K562 (cell line): ENCODE measurements around the gene SPCS3. TPM values are rescaled to one million over a fixed set of nuclear protein-coding genes. Genes with fewer than 3 reads are reported as not detected.
A peak's percentile ranks its signal among the peaks of the same experiment; 100 is the strongest.

Source experiments
- ATAC-seq: fragments of 200-7000 bp; cut with Tn5 transposase; 3 replicates; pipeline ENCODE4 v1.9.1; 2020; ENCODE audit warnings: moderate library complexity
- BruUV-seq: library from RNA; stranded (reverse); fragments of 400-500 nt; replicated peaks from 2 replicates; lab custom pipeline; 2021; lab: Mats Ljungman, UMichigan
- CTCF ChIA-PET: fragments of 300-600 bp; formaldehyde crosslinking; extraction: SDS; loops from one replicate; lab custom pipeline; 2021; ENCODE audit warnings: low intra/inter-chr PET ratio; lab: Yijun Ruan, JAX
- POLR2A ChIA-PET: fragments of 300-600, 350-650 bp; sonication (Branson Sonifier 250); formaldehyde crosslinking; extraction: SDS; loops from one replicate; lab custom pipeline; 2021; ENCODE audit warnings: antibody characterized with exemption, inconsistent platforms; lab: Yijun Ruan, JAX
- DNase-seq, 4 experiments: peaks; one replicate each; pipeline versions ENCODE4 v3.0.0 to v3.0.0-alpha.2; 2011 to 2018; ENCODE audit warnings: low spot score in 3 of 4, mixed read lengths in 3 of 4; ENCODE audit errors: extremely low read depth in 1 of 4
- FAIRE-seq: peaks from 2 replicates; lab custom pipeline; 2011; peaks lifted over from hg19 to GRCh38; lab: Jason Lieb, UNC
- H2AFZ ChIP-seq: 2 replicates; pipeline ENCODE4 v1.6.0; 2011; ENCODE audit warnings: low read depth, low read length, control low read depth, inconsistent platforms
- H3K27ac ChIP-seq: fragments of 200-600 bp; 3 replicates; pipeline ENCODE4 v1.8.0; 2011; ENCODE audit warnings: low read depth, mild to moderate bottlenecking, control low read depth, inconsistent platforms, low read length, moderate library complexity, mixed read lengths; ENCODE audit errors: extremely low read depth
- H3K27me3 ChIP-seq, 2 experiments: fragments of 300-600 bp in 1 of 2; 2 replicates in 1 of 2; 3 replicates in 1 of 2; pipeline versions ENCODE4 v1.6.0 to v1.8.0; 2011; ENCODE audit warnings: inconsistent platforms in 2 of 2, low read length in 2 of 2, mild to moderate bottlenecking in 1 of 2, mixed read lengths in 1 of 2, moderate library complexity in 1 of 2; ENCODE audit not compliant: control insufficient read depth in 2 of 2, insufficient read depth in 2 of 2
- H3K36me3 ChIP-seq: fragments of 300-600 bp; 3 replicates; pipeline ENCODE4 v1.8.0; 2011; ENCODE audit warnings: mild to moderate bottlenecking, low read length, inconsistent platforms; ENCODE audit not compliant: control insufficient read depth, insufficient read depth
- H3K4me1 ChIP-seq, 2 experiments: fragments of 200-600 bp in 1 of 2; replicated peaks in 1 of 2; 2 replicates in 1 of 2; 3 replicates in 1 of 2; pipeline versions ENCODE4 v1.5.1 to v1.8.0; 2011; ENCODE audit warnings: inconsistent platforms in 2 of 2, low read length in 2 of 2, mild to moderate bottlenecking in 1 of 2, mixed read lengths in 1 of 2, moderate library complexity in 1 of 2; ENCODE audit not compliant: control insufficient read depth in 2 of 2, insufficient read depth in 2 of 2
- H3K4me2 ChIP-seq: 2 replicates; pipeline ENCODE4 v1.6.1; 2011; ENCODE audit warnings: low read length, control low read depth, inconsistent platforms, mixed read lengths; ENCODE audit not compliant: insufficient read depth
- H3K4me3 ChIP-seq: fragments of 200-600 bp; sonication (generic), shearing (Covaris generic); 2 replicates; pipeline ENCODE4 v1.5.1; 2016; ENCODE audit warnings: control low read depth, inconsistent platforms
- H3K79me2 ChIP-seq: fragments of 200-600 bp; 3 replicates; pipeline ENCODE4 v1.8.0; 2011; ENCODE audit warnings: low read length, inconsistent platforms; ENCODE audit not compliant: control insufficient read depth, insufficient read depth
- H3K9ac ChIP-seq, 2 experiments: 2 replicates each; pipeline versions ENCODE4 v1.6.0 to v1.6.1; 2011; ENCODE audit warnings: low read depth in 2 of 2, low read length in 2 of 2, control low read depth in 1 of 2, inconsistent platforms in 1 of 2, mild to moderate bottlenecking in 1 of 2, mixed read lengths in 1 of 2; ENCODE audit not compliant: insufficient read depth in 1 of 2
- H3K9me1 ChIP-seq: one replicate; pipeline ENCODE4 v1.6.0; 2011; ENCODE audit warnings: inconsistent platforms, mild to moderate bottlenecking, low read length, moderate library complexity; ENCODE audit not compliant: control insufficient read depth, insufficient read depth
- H3K9me3 ChIP-seq: replicated peaks from 2 replicates; pipeline ENCODE4 v1.5.1; 2011; ENCODE audit warnings: low read depth, low read length, inconsistent platforms; ENCODE audit not compliant: control insufficient read depth, insufficient read depth
- H4K20me1 ChIP-seq: replicated peaks from 2 replicates; pipeline ENCODE4 v1.6.1; 2011; ENCODE audit warnings: low read length, inconsistent platforms, mixed read lengths; ENCODE audit not compliant: control insufficient read depth, insufficient read depth
- ATF3 ChIP-seq, 2 experiments: fragments of 450-650 bp in 1 of 2; sonication (generic) in 1 of 2; formaldehyde crosslinking in 1 of 2; IDR thresholded peaks in 1 of 2; conservative IDR thresholded peaks in 1 of 2; 2 replicates each; pipeline versions ENCODE4 v1.6.1 to v1.8.1; 2016 to 2023; ENCODE audit warnings: mild to moderate bottlenecking in 2 of 2, moderate library complexity in 2 of 2, inconsistent platforms in 1 of 2, missing genetic modification reagents in 1 of 2
- C11orf30 ChIP-seq: fragments of 450-650 bp; IDR thresholded peaks from 2 replicates; pipeline ENCODE4 v1.6.1; 2016; ENCODE audit warnings: low read depth, mild to moderate bottlenecking
- CEBPG ChIP-seq, 3 experiments: fragments of 200-800 bp in 1 of 3; sonication (Bioruptor generic) in 1 of 3; sonication (generic) in 1 of 3; formaldehyde crosslinking in 1 of 3; IDR thresholded peaks in 2 of 3; conservative IDR thresholded peaks in 1 of 3; 2 replicates each; pipeline versions ENCODE4 v1.6.1 to v1.8.0; 2016 to 2022; ENCODE audit warnings: missing compliant biosample characterization in 2 of 3, missing genetic modification characterization in 2 of 3, mild to moderate bottlenecking in 1 of 3, missing genetic modification reagents in 1 of 3
- DDX20 ChIP-seq: fragments of 450-650 bp; IDR thresholded peaks from 2 replicates; pipeline ENCODE4 v1.6.1; 2016; ENCODE audit warnings: missing genetic modification characterization, low read depth, mild to moderate bottlenecking, missing compliant biosample characterization, moderate library complexity
- FOSL1 ChIP-seq: fragments of 200-800 bp; sonication (Bioruptor generic); conservative IDR thresholded peaks from 2 replicates; pipeline ENCODE4 v1.6.1; 2016; ENCODE audit warnings: missing genetic modification characterization, missing compliant biosample characterization
- FOXK1 ChIP-seq: sonication (generic); formaldehyde crosslinking; IDR thresholded peaks from 2 replicates; pipeline ENCODE4 v1.8.0; 2022; ENCODE audit warnings: missing genetic modification reagents, mild to moderate bottlenecking, borderline replicate concordance
- JUND ChIP-seq, 2 experiments: IDR thresholded peaks; 2 replicates in 1 of 2; 3 replicates in 1 of 2; pipeline ENCODE4 v1.6.1; 2011; ENCODE audit warnings: borderline replicate concordance in 2 of 2, low read depth in 2 of 2, low read length in 2 of 2, improper control_type of control experiment in 1 of 2, missing biosample characterization in 1 of 2, missing genetic modification characterization in 1 of 2, missing genetic modification reagents in 1 of 2
- MAFF ChIP-seq: IDR thresholded peaks from 2 replicates; pipeline ENCODE4 v1.6.1; 2012; ENCODE audit warnings: low read length, improper control_type of control experiment
- MAFG ChIP-seq: fragments of 450-650 bp; conservative IDR thresholded peaks from 2 replicates; pipeline ENCODE4 v1.6.1; 2016; ENCODE audit warnings: missing genetic modification characterization, missing compliant biosample characterization
- MEIS2 ChIP-seq: fragments of 450-650 bp; IDR thresholded peaks from 2 replicates; pipeline ENCODE4 v1.6.1; 2014; ENCODE audit warnings: mild to moderate bottlenecking; ENCODE audit not compliant: partially characterized antibody
- PURB ChIP-seq: sonication (generic); formaldehyde crosslinking; IDR thresholded peaks from 2 replicates; pipeline ENCODE4 v1.9.0; 2021; ENCODE audit warnings: low read depth, mild to moderate bottlenecking, missing genetic modification reagents
- ZNF316 ChIP-seq: fragments of 450-650 bp; IDR thresholded peaks from 2 replicates; pipeline ENCODE4 v1.6.1; 2016
- WGBS: fragments of 100-300 bp; shearing (Covaris generic); methylation state at CpG from one replicate; pipeline ENCODE4 v1.1.6; 2016; ENCODE audit warnings: low coverage, mixed read lengths; ENCODE audit not compliant: insufficient coverage; ENCODE audit errors: missing lambda C conversion rate; 5-methylcytosine and 5-hydroxymethylcytosine counted together
- in situ Hi-C: fragments of 300-500 bp; cut with MboI; formaldehyde crosslinking; loops from 4 replicates; pipeline ENCODE4 v1.15.0; 2018; ENCODE audit warnings: inconsistent platforms, mixed read lengths
- intact Hi-C: fragments of 100-400 bp; cut with micrococcal nuclease; formaldehyde crosslinking; loops from 2 replicates; pipeline ENCODE4 v1.14.2; 2022
- polyA plus RNA-seq, 8 experiments: library from polyadenylated mRNA; depleted of rRNA in 4 of 8; stranded (reverse) in 5 of 8; unstranded in 3 of 8; fragments of >200 nt; fragmentation: Nextera tagmentation in 2 of 8; fragmentation: Illumina TruSeq in 1 of 8; extraction: Ambion mirVana in 2 of 8; extraction: Trizol in 1 of 8; gene quantifications; 2 replicates each; pipeline versions ENCODE4 v1.2.1 to v1.2.3, GENCODE V29; 2011 to 2014; ENCODE audit warnings: inconsistent platforms in 1 of 8, missing spikeins in 1 of 8
- total RNA-seq, 7 experiments: library from RNA; depleted of rRNA in 6 of 7; stranded (reverse); fragments of >200 nt in 6 of 7; fragmentation: Illumina TruSeq in 2 of 7; extraction: Trizol in 2 of 7; gene quantifications; 2 replicates each; pipeline versions ENCODE4 v1.2.1 to v1.2.3, GENCODE V29; 2011 to 2021; ENCODE audit warnings: low replicate concordance in 1 of 7

Gene SPCS3
- total and polyA plus RNA-seq, 9 of the 15 experiments (the other 6 are each of a cell fraction or from before 2014, with no cell fraction given), result 64.6 to 196 (median 85.4) TPM

DNA sequence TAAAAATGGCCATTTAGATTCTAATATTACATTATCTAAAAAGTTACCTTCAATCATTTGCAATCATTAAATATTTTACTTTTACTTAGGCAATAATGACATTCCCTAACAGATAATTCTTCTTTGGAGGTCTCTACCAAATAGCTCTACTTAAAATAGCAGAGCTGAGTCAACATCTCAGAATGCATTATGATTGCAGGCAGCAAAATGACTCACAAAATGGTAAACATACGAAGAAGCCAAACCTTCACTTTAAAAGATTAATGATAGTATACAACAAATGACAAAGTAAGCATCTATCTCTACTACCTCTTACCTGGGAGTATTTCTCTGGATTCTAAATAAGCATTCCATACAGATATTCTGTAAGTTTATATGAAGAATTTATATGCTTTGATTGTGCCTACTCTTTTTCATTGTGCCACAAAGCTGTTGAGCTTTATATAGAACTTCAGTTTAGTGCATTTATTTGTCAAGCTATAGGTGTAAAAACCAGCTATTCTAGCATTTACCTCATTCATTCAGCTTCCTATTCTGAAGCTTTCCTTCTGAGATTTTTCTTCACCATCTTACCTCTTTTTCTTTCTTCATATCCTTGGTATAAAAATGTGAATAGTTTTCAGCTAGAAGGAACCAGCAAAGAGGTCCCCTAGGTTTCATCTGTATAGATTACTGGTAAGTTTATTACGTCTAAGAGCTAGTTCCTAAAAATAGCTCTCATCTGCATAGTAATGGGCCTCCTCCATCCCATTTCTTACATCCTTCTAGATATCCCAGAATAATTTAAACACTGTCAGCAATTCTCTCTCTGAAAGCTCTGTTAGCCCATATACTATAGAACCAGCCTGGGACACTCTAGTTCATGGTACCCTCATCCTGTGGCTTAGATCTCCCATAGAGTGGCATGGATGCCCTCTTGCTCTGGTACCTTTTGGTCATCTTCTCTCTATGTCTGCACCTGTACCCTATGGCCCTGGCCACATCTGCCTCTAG lies 17.2 kb upstream of the SPCS3 start:
- TF ChIP-seq ATF3 (IDR thresholded peaks at IDR 0.05) (peak; percentile 59), ATF3 (CRISPR knock-in tag; conservative IDR thresholded peaks at IDR 0.05) (no peak), CEBPG (CRISPR knock-in tag; IDR thresholded peaks at IDR 0.05) (no peak), CEBPG (tag; conservative IDR thresholded peaks at IDR 0.05 in 1 of 2, IDR thresholded peaks at IDR 0.05 in 1 of 2) (0 out of 4 replicates have a peak, but pooled peaks of 1 of the 2 experiments have one; percentile 9), FOSL1 (tag) (peak; percentile 75), FOXK1 (CRISPR knock-in tag) (no peak), MAFG (tag) (peak; percentile 27; the same call in 1 of the 2 replicates), DDX20 (tag) (no peak), JUND (IDR thresholded peaks at IDR 0.05; ENCODE audit: borderline replicate concordance, low read depth, low read length) (no peak), JUND (tag; IDR thresholded peaks at IDR 0.05; ENCODE audit: borderline replicate concordance, low read depth, low read length) (peak; percentile 42; the same call in 1 of the 3 replicates), ZNF316 (peak; percentile 63), C11orf30 (peak; percentile 29; the same call in 1 of the 2 replicates), MEIS2 (peak; percentile 70), PURB (CRISPR knock-in tag) (no peak), MAFF (peak; percentile 21; the same call in 1 of the 2 replicates)
- H3K27ac ChIP-seq, result no peak overlapping the region
- in situ Hi-C loops (no loop called here), intact Hi-C loops (no loop called here)
- H3K9ac ChIP-seq, result no peak overlapping the region
- H3K36me3 ChIP-seq, result no peaks in the 10 kb centered on the region
- no peak for ATAC-seq
- no peaks in the 10 kb centered on the region for H3K9me3 ChIP-seq
- no peaks in the 10 kb centered on the region for H3K9me1 ChIP-seq
- POLR2A ChIA-PET, result interaction anchor here (1.6 kb wide), 1 partner anchor 9 kb away, joined by 5 read pairs; no protein-coding TSS in a partner anchor
- BruUV-seq, result no TSS peak
- H3K4me3 ChIP-seq, result no peak overlapping the region
- no peaks in the 10 kb centered on the region for H3K27me3 ChIP-seq
- no peaks in the 10 kb centered on the region for H4K20me1 ChIP-seq
- CTCF ChIA-PET, result no interaction called here
- no peaks in the 10 kb centered on the region for H3K4me1 ChIP-seq
- H3K79me2 ChIP-seq, result no peaks in the 10 kb centered on the region
- 3% methylated on average over 2 of the region's 2 CpGs for whole genome bisulfite sequencing
- FAIRE-seq, result peak; percentile 6
- no peak for DNase-seq
- H3K4me2 ChIP-seq, result no peak overlapping the region
- no peak overlapping the region for H2AFZ ChIP-seq
